ENCODE results near the gene UTP20.

The UTP20 gene

GRCh38 chr12:101325590-101325989 lies 45.7 kb downstream of the UTP20 start:
- no peak for DNase-seq
- Histone ChIP-seq H3K79me2 (ENCODE audit: insufficient read depth, low read length) (no peaks in the 10 kb centered on the region), H3K4me1 (ENCODE audit: insufficient read depth, low read length) (no peaks in the 10 kb centered on the region), H2AFZ (ENCODE audit: low read depth, low read length) (no peak overlapping the region), H3K27me3 (ENCODE audit: insufficient read depth, low read length, poor library complexity) (no peaks in the 10 kb centered on the region), H4K20me1 (ENCODE audit: insufficient read depth, low read length) (no peaks in the 10 kb centered on the region), H3K4me2 (ENCODE audit: insufficient read depth, low read length) (no peak overlapping the region), H3K36me3 (ENCODE audit: insufficient read depth, low read length) (peaks cover 69% of the 10 kb centered on the region), H3K9ac (ENCODE audit: low read depth, low read length) (no peak overlapping the region), H3K4me3 (ENCODE audit: low read depth in 1 of 2, low read length in 2 of 2) (no peak overlapping the region), H3K27ac (ENCODE audit: low read length) (no peak overlapping the region), H3K9me3 (ENCODE audit: insufficient read depth, low read length, severe bottlenecking) (no peaks in the 10 kb centered on the region)
- no peak for ATAC-seq (ENCODE audit: insufficient read depth, low read depth)
- no peak for TF ChIP-seq EZH2 (IDR thresholded peaks at IDR 0.05; ENCODE audit: borderline replicate concordance, low read depth, low read length, severe bottlenecking)
- TF ChIP-seq CTCF (IDR thresholded peaks at IDR 0.05; ENCODE audit: borderline replicate concordance, extremely low read depth, low read length, poor library complexity, severe bottlenecking) = no peak

DNA sequence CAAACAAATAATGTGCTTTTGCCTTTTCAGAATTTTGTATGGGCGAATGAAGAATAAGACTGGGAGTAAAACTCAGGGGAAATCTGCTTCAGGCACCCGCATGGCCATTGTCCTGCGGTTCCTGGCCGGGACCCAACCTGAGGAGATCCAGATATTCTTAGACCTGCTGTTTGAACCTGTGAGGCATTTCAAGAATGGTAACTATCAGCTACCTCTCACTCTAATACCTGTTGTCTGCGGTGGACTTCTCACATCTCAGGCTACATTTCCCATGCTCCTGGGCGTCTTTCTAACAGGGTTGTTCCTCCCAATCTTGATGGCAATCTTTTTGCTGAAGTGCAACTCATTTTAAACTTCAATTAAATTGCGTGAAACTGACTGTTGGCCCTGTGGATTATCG lies 47.1 kb downstream of the UTP20 start:
- Histone ChIP-seq H3K4me3 (ENCODE audit: low read depth in 1 of 2, low read length in 2 of 2) (no peak overlapping the region), H2AFZ (ENCODE audit: low read depth, low read length) (no peak overlapping the region), H3K79me2 (ENCODE audit: insufficient read depth, low read length) (no peaks in the 10 kb centered on the region), H3K4me1 (ENCODE audit: insufficient read depth, low read length) (no peaks in the 10 kb centered on the region), H3K36me3 (ENCODE audit: insufficient read depth, low read length) (peaks cover 64% of the 10 kb centered on the region), H3K9me3 (ENCODE audit: insufficient read depth, low read length, severe bottlenecking) (no peaks in the 10 kb centered on the region), H3K27ac (ENCODE audit: low read length) (no peak overlapping the region), H3K4me2 (ENCODE audit: insufficient read depth, low read length) (no peak overlapping the region), H3K9ac (ENCODE audit: low read depth, low read length) (no peak overlapping the region), H4K20me1 (ENCODE audit: insufficient read depth, low read length) (no peaks in the 10 kb centered on the region), H3K27me3 (ENCODE audit: insufficient read depth, low read length, poor library complexity) (no peaks in the 10 kb centered on the region)
- ATAC-seq (ENCODE audit: insufficient read depth, low read depth) (no peak), DNase-seq (no peak)
- TF ChIP-seq CTCF (IDR thresholded peaks at IDR 0.05; ENCODE audit: borderline replicate concordance, extremely low read depth, low read length, poor library complexity, severe bottlenecking) (no peak), EZH2 (IDR thresholded peaks at IDR 0.05; ENCODE audit: borderline replicate concordance, low read depth, low read length, severe bottlenecking) (no peak)

GRCh38 chr12:101327546-101327945 lies 47.6 kb downstream of the UTP20 start:
- no peak for DNase-seq
- no peak overlapping the region for H3K4me2 ChIP-seq (ENCODE audit: insufficient read depth, low read length)
- peaks cover 65% of the 10 kb centered on the region for H3K36me3 ChIP-seq (ENCODE audit: insufficient read depth, low read length)
- H3K4me1 ChIP-seq (ENCODE audit: insufficient read depth, low read length) = no peaks in the 10 kb centered on the region
- no peak overlapping the region for H2AFZ ChIP-seq (ENCODE audit: low read depth, low read length)
- H3K27me3 ChIP-seq (ENCODE audit: insufficient read depth, low read length, poor library complexity) = no peaks in the 10 kb centered on the region
- H3K9me3 ChIP-seq (ENCODE audit: insufficient read depth, low read length, severe bottlenecking) = no peaks in the 10 kb centered on the region
- H3K4me3 ChIP-seq (ENCODE audit: low read depth in 1 of 2, low read length in 2 of 2) = no peak overlapping the region
- no peak overlapping the region for H3K27ac ChIP-seq (ENCODE audit: low read length)
- H3K9ac ChIP-seq (ENCODE audit: low read depth, low read length) = no peak overlapping the region
- no peaks in the 10 kb centered on the region for H4K20me1 ChIP-seq (ENCODE audit: insufficient read depth, low read length)
- ATAC-seq (ENCODE audit: insufficient read depth, low read depth) = no peak
- H3K79me2 ChIP-seq (ENCODE audit: insufficient read depth, low read length) = no peaks in the 10 kb centered on the region
- TF ChIP-seq CTCF (IDR thresholded peaks at IDR 0.05; ENCODE audit: borderline replicate concordance, extremely low read depth, low read length, poor library complexity, severe bottlenecking) (no peak), EZH2 (IDR thresholded peaks at IDR 0.05; ENCODE audit: borderline replicate concordance, low read depth, low read length, severe bottlenecking) (no peak)

DNA sequence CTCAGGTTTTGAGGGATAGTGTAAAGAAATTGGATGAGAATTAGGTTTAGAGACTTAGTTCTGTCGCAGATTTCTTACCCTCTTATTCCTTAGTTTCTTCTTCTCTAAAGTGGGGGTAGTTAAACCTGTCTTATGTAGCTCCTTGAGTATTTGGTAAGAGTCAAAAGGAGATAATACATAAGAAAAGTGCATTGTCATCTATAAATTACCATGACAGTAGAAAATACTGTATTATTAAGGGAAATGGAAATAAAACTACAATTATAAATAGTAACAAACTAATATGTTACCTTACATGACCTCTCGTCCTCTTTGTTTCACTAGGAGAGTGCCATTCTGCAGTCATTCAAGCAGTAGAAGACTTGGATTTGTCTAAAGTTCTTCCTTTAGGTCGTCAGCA lies 49.0 kb downstream of the UTP20 start:
- ATAC-seq (ENCODE audit: insufficient read depth, low read depth) (no peak), DNase-seq (no peak)
- no peaks in the 10 kb centered on the region for H3K4me1 ChIP-seq (ENCODE audit: insufficient read depth, low read length)
- H4K20me1 ChIP-seq (ENCODE audit: insufficient read depth, low read length) = no peaks in the 10 kb centered on the region
- H3K79me2 ChIP-seq (ENCODE audit: insufficient read depth, low read length) = no peaks in the 10 kb centered on the region
- H3K36me3 ChIP-seq (ENCODE audit: insufficient read depth, low read length) = peaks cover 74% of the 10 kb centered on the region
- H3K9me3 ChIP-seq (ENCODE audit: insufficient read depth, low read length, severe bottlenecking) = no peaks in the 10 kb centered on the region
- H3K4me3 ChIP-seq (ENCODE audit: low read depth in 1 of 2, low read length in 2 of 2) = no peak overlapping the region
- H2AFZ ChIP-seq (ENCODE audit: low read depth, low read length) = no peak overlapping the region
- H3K4me2 ChIP-seq (ENCODE audit: insufficient read depth, low read length) = no peak overlapping the region
- H3K27ac ChIP-seq (ENCODE audit: low read length) = no peak overlapping the region
- no peak overlapping the region for H3K9ac ChIP-seq (ENCODE audit: low read depth, low read length)
- no peak for TF ChIP-seq CTCF (IDR thresholded peaks at IDR 0.05; ENCODE audit: borderline replicate concordance, extremely low read depth, low read length, poor library complexity, severe bottlenecking)
- TF ChIP-seq EZH2 (IDR thresholded peaks at IDR 0.05; ENCODE audit: borderline replicate concordance, low read depth, low read length, severe bottlenecking) = no peak
- no peaks in the 10 kb centered on the region for H3K27me3 ChIP-seq (ENCODE audit: insufficient read depth, low read length, poor library complexity)
